GM12878 (cell line): ENCODE measurements around the gene ERVK3-1. TPM values are rescaled to one million over a fixed set of nuclear protein-coding genes. Genes with fewer than 3 reads are reported as not detected.

Experiments
- BACH1 ChIP-seq: fragments of 450-650 bp; IDR thresholded peaks from 2 replicates; pipeline ENCODE4 v1.6.1; 2017; ENCODE audit warnings: mild to moderate bottlenecking, borderline replicate concordance
- EED ChIP-seq: sonication (generic); IDR thresholded peaks from 2 replicates; pipeline ENCODE4 v1.6.1; 2016; ENCODE audit warnings: antibody characterized with exemption, low read depth
- FOXK2 ChIP-seq: fragments of 450-650 bp; IDR thresholded peaks from 2 replicates; pipeline ENCODE4 v1.6.1; 2017; ENCODE audit warnings: mild to moderate bottlenecking, moderate library complexity
- FOXM1 ChIP-seq: IDR thresholded peaks from 2 replicates; pipeline ENCODE4 v1.6.1; 2012; ENCODE audit warnings: low read depth, mild to moderate bottlenecking, inconsistent platforms, low read length, moderate library complexity
- HDGF ChIP-seq: fragments of 450-650 bp; IDR thresholded peaks from 2 replicates; pipeline ENCODE4 v1.6.1; 2016; ENCODE audit warnings: antibody characterized with exemption
- IRF4 ChIP-seq: IDR thresholded peaks from 2 replicates; pipeline ENCODE4 v1.6.1; 2011; ENCODE audit warnings: low read depth, low read length
- NR2C1 ChIP-seq: fragments of 450-650 bp; IDR thresholded peaks from 2 replicates; pipeline ENCODE4 v1.6.1; 2017; ENCODE audit warnings: antibody characterized with exemption, mild to moderate bottlenecking, moderate library complexity
- NR2F1 ChIP-seq: fragments of 450-650 bp; conservative IDR thresholded peaks from 2 replicates; pipeline ENCODE4 v1.6.1; 2017; ENCODE audit warnings: mild to moderate bottlenecking
- PBX3 ChIP-seq: IDR thresholded peaks from 2 replicates; pipeline ENCODE4 v1.6.1; 2011; ENCODE audit warnings: mild to moderate bottlenecking, low read depth, low read length, moderate library complexity; ENCODE audit not compliant: insufficient replicate concordance
- SMAD5 ChIP-seq: IDR thresholded peaks from 2 replicates; pipeline ENCODE4 v1.6.1; 2016; ENCODE audit warnings: antibody characterized with exemption, low read depth
- TAF1 ChIP-seq: IDR thresholded peaks from 2 replicates; pipeline ENCODE4 v1.6.1; 2011; ENCODE audit warnings: mild to moderate bottlenecking, low read depth, low read length, borderline replicate concordance
- YBX1 ChIP-seq: fragments of 450-650 bp; IDR thresholded peaks from 2 replicates; pipeline ENCODE4 v1.6.1; 2016; ENCODE audit warnings: antibody characterized with exemption
- ZNF687 ChIP-seq: fragments of 450-650 bp; IDR thresholded peaks from 2 replicates; pipeline ENCODE4 v1.6.1; 2017; ENCODE audit warnings: mild to moderate bottlenecking, moderate library complexity
- ZSCAN29 ChIP-seq: fragments of 450-650 bp; IDR thresholded peaks from 2 replicates; pipeline ENCODE4 v1.6.1; 2017; ENCODE audit warnings: mild to moderate bottlenecking, moderate library complexity
- polyA plus RNA-seq, 11 experiments: library from polyadenylated mRNA; depleted of rRNA in 4 of 11; unstranded in 6 of 11; stranded (reverse) in 5 of 11; fragments of >200 nt; fragmentation: Nextera tagmentation in 4 of 11; fragmentation: Illumina TruSeq in 1 of 11; extraction: Ambion mirVana in 4 of 11; extraction: Trizol in 1 of 11; gene quantifications; 1 replicate in 1 of 11; 2 replicates in 10 of 11; pipeline versions ENCODE4 v1.2.1 to v1.2.3, GENCODE V29; 2011 to 2016; ENCODE audit warnings: inconsistent platforms in 2 of 11, missing spikeins in 2 of 11, low read depth in 1 of 11
- total RNA-seq, 4 experiments: library from RNA; depleted of rRNA in 3 of 4; stranded (reverse); fragments of >200 nt in 3 of 4; fragmentation: Illumina TruSeq in 1 of 4; extraction: Trizol in 1 of 4; gene quantifications; 2 replicates each; pipeline versions ENCODE4 v1.2.1 to v1.2.3, GENCODE V29; 2013 to 2021
- TF ChIP-seq, protein P1 (sequence below): IDR thresholded peaks from 2 replicates; pipeline ENCODE4 v1.6.1; 2011; ENCODE audit warnings: borderline replicate concordance, low read depth, mild to moderate bottlenecking, moderate library complexity, low read length; ENCODE audit not compliant: insufficient read depth, poor library complexity, severe bottlenecking
- TF ChIP-seq, protein P2 (sequence below): fragments of 450-650 bp; formaldehyde crosslinking; IDR thresholded peaks from 2 replicates; pipeline ENCODE4 v1.5.0; 2022; ENCODE audit warnings: mild to moderate bottlenecking, missing genetic modification characterization
- TF ChIP-seq, protein P3 (sequence below): fragments of 150-350 bp; IDR thresholded peaks from 2 replicates; pipeline ENCODE4 v1.6.1; 2014; ENCODE audit warnings: mild to moderate bottlenecking, low read depth, low read length

Gene ERVK3-1
- total and polyA plus RNA-seq, 10 of the 15 experiments (the other 5 are each of a cell fraction or from before 2014, with no cell fraction given): 59.3 to 172 (median 95.8) TPM

DNA sequence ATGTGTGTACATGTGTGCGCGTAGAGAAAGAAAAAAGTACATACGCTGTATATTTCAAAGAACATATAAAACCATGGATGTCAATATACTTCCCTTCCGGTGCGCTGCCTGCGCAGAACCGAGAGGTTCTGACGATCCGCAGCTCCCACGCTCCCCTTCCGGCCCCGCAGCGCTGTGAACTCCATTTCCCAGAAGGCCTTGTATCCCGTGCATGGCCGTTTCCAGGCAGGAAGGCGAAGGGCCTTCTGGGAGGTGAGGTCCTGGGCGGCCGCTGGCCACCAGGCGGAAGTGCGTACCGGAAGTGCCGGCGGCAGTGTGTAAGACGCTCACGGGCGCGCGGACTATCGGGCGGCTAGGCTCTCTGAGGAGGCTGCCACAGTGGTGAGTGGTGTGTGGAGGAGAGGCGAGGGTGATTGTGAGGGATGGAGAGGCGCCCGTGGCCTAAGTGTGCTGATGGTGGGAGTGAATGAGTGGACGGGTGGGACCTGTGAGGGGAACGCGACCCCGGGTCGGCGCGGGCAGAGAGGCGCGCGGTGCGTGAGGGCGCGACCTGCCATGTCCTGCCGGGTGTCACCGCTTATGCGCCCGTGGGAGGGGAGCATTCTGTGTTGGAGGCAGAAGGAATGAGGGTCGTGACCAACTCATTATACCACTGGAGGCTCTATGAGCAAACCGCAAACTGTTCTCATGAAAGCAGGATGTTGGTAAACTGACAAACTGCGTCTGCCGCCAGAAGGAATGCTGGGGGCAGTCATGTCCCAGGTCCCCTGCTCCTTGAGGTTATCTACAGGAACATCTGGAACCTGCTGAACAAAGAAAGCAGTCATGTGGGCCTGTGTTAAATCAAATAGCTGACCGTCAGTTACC is at the start of gene ERVK3-1 (continued):
- TF ChIP-seq, protein P1, sequence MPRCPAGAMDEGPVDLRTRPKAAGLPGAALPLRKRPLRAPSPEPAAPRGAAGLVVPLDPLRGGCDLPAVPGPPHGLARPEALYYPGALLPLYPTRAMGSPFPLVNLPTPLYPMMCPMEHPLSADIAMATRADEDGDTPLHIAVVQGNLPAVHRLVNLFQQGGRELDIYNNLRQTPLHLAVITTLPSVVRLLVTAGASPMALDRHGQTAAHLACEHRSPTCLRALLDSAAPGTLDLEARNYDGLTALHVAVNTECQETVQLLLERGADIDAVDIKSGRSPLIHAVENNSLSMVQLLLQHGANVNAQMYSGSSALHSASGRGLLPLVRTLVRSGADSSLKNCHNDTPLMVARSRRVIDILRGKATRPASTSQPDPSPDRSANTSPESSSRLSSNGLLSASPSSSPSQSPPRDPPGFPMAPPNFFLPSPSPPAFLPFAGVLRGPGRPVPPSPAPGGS: peak; percentile 12
- TF ChIP-seq FOXM1: no peak
- TF ChIP-seq EED: no peak; the same call in 1 of the 2 replicates
- TF ChIP-seq, protein P2, sequence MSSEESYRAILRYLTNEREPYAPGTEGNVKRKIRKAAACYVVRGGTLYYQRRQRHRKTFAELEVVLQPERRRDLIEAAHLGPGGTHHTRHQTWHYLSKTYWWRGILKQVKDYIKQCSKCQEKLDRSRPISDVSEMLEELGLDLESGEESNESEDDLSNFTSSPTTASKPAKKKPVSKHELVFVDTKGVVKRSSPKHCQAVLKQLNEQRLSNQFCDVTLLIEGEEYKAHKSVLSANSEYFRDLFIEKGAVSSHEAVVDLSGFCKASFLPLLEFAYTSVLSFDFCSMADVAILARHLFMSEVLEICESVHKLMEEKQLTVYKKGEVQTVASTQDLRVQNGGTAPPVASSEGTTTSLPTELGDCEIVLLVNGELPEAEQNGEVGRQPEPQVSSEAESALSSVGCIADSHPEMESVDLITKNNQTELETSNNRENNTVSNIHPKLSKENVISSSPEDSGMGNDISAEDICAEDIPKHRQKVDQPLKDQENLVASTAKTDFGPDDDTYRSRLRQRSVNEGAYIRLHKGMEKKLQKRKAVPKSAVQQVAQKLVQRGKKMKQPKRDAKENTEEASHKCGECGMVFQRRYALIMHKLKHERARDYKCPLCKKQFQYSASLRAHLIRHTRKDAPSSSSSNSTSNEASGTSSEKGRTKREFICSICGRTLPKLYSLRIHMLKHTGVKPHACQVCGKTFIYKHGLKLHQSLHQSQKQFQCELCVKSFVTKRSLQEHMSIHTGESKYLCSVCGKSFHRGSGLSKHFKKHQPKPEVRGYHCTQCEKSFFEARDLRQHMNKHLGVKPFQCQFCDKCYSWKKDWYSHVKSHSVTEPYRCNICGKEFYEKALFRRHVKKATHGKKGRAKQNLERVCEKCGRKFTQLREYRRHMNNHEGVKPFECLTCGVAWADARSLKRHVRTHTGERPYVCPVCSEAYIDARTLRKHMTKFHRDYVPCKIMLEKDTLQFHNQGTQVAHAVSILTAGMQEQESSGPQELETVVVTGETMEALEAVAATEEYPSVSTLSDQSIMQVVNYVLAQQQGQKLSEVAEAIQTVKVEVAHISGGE (CRISPR knock-in tag): peak; percentile 14; the same call in 1 of the 2 replicates
- peak; percentile 87 for TF ChIP-seq NR2F1
- no peak; the same call in 1 of the 2 replicates for TF ChIP-seq BACH1
- peak; percentile 65 for TF ChIP-seq NR2C1
- peak; percentile 17; the same call in 1 of the 2 replicates for TF ChIP-seq ZNF687
- TF ChIP-seq TAF1: peak; percentile 97
- no peak for TF ChIP-seq PBX3
- TF ChIP-seq, protein P3, sequence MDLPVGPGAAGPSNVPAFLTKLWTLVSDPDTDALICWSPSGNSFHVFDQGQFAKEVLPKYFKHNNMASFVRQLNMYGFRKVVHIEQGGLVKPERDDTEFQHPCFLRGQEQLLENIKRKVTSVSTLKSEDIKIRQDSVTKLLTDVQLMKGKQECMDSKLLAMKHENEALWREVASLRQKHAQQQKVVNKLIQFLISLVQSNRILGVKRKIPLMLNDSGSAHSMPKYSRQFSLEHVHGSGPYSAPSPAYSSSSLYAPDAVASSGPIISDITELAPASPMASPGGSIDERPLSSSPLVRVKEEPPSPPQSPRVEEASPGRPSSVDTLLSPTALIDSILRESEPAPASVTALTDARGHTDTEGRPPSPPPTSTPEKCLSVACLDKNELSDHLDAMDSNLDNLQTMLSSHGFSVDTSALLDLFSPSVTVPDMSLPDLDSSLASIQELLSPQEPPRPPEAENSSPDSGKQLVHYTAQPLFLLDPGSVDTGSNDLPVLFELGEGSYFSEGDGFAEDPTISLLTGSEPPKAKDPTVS: no peak
- TF ChIP-seq YBX1: no peak
- no peak for TF ChIP-seq ZSCAN29
- TF ChIP-seq SMAD5: peak; percentile 92; the same call in 1 of the 2 replicates
- 0 out of 2 replicates have a peak, but pooled peaks have one; percentile 37 for TF ChIP-seq IRF4
- peak; percentile 98 for TF ChIP-seq HDGF
- TF ChIP-seq FOXK2: no peak
